Stimulated activated CD4-positive, alpha-beta T cell treated with anti-CD3 and anti-CD28 coated beads, Interleukin-12 subunit alpha, Interleukin-12 subunit beta, amount 100 ng/mL, for 48 hours (primary cell): ENCODE results near the gene SNX11.

Source experiments
- DNase-seq, 3 donors: peaks; one replicate each; pipeline ENCODE4 v3.0.0-alpha.2; 2020; ENCODE audit warnings: low read depth in 2 of 3, low spot score in 1 of 3

SNX11 gene

DNA sequence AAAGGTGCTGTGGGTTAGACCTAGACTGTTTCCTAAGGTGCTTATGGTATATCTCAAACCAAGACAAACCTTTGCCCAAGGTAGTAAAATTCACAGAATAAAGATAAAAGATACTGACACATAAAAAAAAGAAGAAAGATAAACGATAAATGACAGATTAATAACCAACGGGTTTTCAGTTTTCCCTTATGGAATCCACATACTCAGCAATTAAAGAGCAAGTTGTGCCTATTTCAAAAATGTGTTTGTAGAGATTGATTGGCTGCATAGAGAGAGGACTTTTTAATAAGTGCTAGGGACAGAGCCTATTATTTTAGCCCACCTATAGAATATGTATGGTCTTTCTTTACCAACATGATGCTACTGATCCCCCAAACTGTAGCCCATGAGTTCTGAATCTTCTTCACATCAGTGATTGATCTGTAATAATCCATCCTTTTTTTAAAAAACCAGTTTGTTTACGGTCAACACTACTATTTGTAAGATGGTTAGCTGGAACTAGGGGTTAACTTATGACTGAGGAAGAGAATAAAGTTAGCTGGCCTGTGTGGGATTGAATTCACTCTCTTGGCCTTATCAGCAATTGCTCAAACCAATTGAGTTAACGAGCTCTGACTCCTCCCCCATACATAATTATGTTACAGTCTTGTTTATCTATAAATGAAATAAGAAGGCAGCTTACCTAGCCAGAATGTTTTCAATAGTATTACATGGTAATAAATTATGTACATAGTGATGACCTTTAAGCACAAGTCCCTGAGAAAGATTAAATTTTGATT lies 53.8 kb downstream of the SNX11 start:
- DNase-seq, result no peak

GRCh38 chr17:48162306-48162934 lies 54.9 kb downstream of the SNX11 start:
- DNase-seq, result no peak

GRCh38 chr17:48162946-48163506 lies 55.5 kb downstream of the SNX11 start:
- no peak for DNase-seq

- no peak for DNase-seq
Observed at GRCh38 chr17:48163809-48164208, 56.2 kb downstream of the SNX11 start.

DNA sequence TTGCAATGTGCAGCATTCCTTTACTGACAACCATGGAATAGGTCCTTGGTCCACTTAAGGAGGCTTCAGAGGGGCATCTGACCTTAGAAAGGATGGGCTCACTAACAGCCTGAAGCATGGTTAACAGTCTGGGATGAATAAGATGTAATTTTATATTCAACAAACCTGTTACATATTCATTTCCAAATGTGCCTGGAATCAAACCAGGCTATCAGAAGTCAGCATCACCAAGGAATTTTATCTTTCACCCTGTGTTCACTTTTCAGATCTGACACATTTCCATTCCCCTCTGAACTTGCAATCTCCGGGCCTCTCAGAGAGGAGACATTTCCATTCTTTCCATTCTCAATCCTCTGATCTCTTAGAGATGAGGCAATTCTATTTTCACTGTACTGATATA lies 62.4 kb downstream of the SNX11 start:
- DNase-seq, result no peak
